ENCODE results near the gene VSTM5. TPM values are rescaled to one million over a fixed set of nuclear protein-coding genes. Genes with fewer than 3 reads are reported as not detected.
"Not testable (repeated sequence)": the region's sequence is repeated elsewhere in the genome, so short reads cannot be mapped to it uniquely, and the experiment has no call there.

VSTM5 gene
- total RNA-seq, 1 donor from 2014 or later, result not detected

DNA sequence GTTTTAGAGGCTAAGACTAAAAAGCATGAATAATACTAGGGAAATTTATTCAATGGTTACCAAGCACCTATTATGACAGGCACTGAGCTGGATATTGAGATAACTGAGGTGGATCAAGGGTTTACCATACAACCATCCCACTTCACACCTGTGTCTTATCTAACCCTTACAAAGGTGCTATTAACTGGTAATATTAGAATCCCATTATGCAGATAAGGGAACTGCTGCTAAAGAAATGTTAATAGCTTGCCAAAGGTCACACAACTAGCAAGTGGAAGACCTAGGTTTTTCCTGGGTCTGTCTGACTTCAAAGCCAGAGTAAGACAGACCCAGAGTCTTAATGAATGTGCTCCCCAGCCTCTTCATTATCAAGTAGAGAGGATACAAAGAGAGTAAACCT is 21.1 kb upstream of the VSTM5 start:
- DNase-seq, result no peak
- TF ChIP-seq, protein P1, sequence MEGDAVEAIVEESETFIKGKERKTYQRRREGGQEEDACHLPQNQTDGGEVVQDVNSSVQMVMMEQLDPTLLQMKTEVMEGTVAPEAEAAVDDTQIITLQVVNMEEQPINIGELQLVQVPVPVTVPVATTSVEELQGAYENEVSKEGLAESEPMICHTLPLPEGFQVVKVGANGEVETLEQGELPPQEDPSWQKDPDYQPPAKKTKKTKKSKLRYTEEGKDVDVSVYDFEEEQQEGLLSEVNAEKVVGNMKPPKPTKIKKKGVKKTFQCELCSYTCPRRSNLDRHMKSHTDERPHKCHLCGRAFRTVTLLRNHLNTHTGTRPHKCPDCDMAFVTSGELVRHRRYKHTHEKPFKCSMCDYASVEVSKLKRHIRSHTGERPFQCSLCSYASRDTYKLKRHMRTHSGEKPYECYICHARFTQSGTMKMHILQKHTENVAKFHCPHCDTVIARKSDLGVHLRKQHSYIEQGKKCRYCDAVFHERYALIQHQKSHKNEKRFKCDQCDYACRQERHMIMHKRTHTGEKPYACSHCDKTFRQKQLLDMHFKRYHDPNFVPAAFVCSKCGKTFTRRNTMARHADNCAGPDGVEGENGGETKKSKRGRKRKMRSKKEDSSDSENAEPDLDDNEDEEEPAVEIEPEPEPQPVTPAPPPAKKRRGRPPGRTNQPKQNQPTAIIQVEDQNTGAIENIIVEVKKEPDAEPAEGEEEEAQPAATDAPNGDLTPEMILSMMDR (IDR thresholded peaks at IDR 0.05), result no peak
- H3K9me3 ChIP-seq, result no peaks in the 10 kb centered on the region
- no peaks in the 10 kb centered on the region for H3K27me3 ChIP-seq
- no peak overlapping the region for H3K27ac ChIP-seq
- no peaks in the 10 kb centered on the region for H3K36me3 ChIP-seq
- H3K4me3 ChIP-seq, result no peak overlapping the region
- intact Hi-C loops (cut with DNase I), result no loop called here
- H3K4me1 ChIP-seq, result no peaks in the 10 kb centered on the region
- no peak for ATAC-seq

DNA sequence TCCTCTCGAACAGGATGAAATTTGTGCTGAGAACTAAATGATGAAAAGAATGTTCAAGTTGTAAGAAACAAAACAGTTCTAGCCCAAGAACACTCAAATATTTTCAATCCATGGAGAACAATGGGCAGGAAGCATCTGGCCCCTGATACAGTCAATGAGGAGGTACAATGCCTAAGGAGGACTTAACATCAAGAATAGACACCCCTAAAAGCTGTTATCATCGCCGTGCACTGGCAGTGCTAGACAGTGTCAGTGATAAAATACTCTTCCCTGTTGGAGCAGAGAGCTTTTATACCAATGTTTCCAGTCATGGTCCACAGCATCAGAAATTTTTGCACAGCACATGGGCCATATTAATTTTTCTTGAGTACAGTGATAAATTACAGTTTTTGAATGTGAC is 20.2 kb upstream of the VSTM5 start:
- Histone ChIP-seq H3K27me3 (no peaks in the 10 kb centered on the region), H3K27ac (no peak overlapping the region), H3K4me1 (no peaks in the 10 kb centered on the region), H3K4me3 (no peak overlapping the region), H3K9me3 (no peaks in the 10 kb centered on the region), H3K36me3 (no peaks in the 10 kb centered on the region)
- DNase-seq (no peak), ATAC-seq (no peak)
- TF ChIP-seq, protein P1 (IDR thresholded peaks at IDR 0.05), result no peak
- intact Hi-C loops (cut with DNase I), result no loop called here

DNA sequence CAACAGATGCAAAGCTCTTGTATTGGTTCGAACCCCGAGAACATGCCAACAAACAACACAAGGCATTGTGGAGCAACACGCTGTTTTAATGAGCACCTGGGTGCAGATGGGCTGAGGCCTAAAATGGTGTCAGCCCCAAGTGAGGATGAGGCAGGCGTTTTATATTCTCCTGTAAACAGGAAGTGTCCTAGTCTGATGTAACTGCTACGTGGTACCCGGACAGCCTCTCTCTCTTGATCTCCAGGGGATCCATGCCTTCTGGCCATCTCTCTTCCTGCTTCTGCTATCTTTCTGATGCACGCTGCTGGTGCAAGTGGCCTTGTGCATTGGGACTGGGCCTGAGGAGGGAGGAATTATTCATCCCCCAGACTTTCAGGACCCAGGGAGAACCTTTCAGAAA is 19.4 kb upstream of the VSTM5 start:
- DNase-seq, result no peak

DNA sequence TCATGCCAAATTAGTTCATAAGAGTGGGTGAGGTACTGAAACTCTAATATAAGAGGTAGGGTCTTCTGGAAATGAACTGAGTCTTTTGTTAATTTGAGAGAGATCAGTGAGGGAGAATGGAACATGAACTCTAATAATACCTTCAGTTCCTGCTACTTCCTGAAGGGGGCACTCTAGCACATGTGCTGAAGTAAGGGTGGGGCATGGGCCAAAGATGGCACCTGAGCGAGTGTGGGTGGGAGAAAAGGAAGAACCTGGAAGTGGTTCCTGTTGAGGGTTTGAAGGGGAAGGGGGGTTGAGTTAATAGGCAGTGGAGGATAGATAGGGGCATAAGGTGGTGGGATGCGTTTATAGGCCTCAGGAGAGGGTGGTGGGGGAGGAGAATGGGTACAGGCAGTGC is 18.0 kb upstream of the VSTM5 start:
- H3K27me3 ChIP-seq; H3K27ac ChIP-seq; H3K4me1 ChIP-seq; DNase-seq; H3K9me3 ChIP-seq; ATAC-seq; intact Hi-C loops (cut with DNase I); H3K4me3 ChIP-seq; H3K36me3 ChIP-seq: not testable (repeated sequence)

More for the DNA sequence above, 19.4 kb upstream of the VSTM5 start:
- TF ChIP-seq, protein P1 (IDR thresholded peaks at IDR 0.05), result no peak
- Histone ChIP-seq H3K4me1 (no peaks in the 10 kb centered on the region), H3K36me3 (no peaks in the 10 kb centered on the region), H3K27me3 (no peaks in the 10 kb centered on the region), H3K4me3 (no peak overlapping the region), H3K9me3 (no peaks in the 10 kb centered on the region), H3K27ac (no peak overlapping the region)
- no peak for ATAC-seq
- intact Hi-C loops (cut with DNase I), result no loop called here

DNA sequence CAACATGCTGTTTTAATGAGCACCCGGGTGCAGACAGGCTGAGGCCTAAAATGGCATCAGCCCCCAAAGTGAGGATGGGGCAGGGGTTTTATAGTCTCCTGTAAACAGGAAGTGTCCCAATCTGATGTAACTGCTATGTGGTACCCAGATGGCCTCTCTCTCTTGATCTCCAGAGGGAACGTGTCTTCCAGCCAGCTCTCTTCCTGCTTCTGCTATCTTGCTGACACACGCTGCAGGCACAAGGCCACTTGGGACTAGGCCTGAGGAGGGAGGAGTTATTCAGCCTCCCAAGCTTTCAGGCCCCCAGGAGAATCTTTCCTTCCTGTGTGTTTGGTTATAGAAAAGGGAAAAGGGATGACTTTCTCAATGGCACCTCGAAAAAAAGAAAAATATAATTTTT is 11.4 kb upstream of the VSTM5 start:
- Histone ChIP-seq H3K4me1 (no peaks in the 10 kb centered on the region), H3K27me3 (no peaks in the 10 kb centered on the region), H3K4me3 (no peak overlapping the region), H3K36me3 (no peaks in the 10 kb centered on the region), H3K9me3 (no peaks in the 10 kb centered on the region), H3K27ac (no peak overlapping the region)
- intact Hi-C loops (cut with DNase I), result no loop called here
- TF ChIP-seq, protein P1 (IDR thresholded peaks at IDR 0.05), result no peak
- ATAC-seq, result no peak
- no peak for DNase-seq

DNA sequence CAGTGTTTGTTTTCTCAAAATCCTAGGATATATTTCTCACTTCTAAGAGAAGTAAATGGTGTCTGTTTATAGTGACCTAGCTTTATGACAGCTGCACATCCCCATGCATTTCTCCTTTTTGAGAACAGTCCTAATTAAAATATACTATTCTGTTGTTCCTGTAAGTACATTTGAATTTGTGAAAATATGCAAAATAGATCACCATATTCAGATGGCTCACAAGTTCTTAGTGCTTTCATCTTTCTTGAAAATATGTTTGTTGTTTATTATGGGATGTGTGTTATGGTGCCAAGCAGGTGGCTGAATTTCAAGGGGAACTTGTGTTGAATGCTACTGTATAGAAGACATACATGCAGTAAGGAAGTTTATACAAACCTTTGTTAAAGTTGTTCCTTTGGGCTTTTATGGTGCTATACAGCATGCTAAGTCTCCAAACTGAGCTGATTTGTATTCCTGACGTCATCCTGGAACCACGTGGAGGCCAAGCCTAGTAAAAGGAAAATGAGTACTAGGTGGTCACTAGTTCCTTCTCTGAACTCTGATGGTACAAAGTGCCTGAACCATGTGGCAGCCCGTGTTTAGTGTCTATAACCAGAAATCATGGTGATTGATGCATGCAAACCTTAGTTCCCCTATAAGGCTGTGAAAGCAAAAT is 7.8 kb upstream of the VSTM5 start:
- TF ChIP-seq, protein P1 (IDR thresholded peaks at IDR 0.05), result no peak
- no peaks in the 10 kb centered on the region for H3K4me1 ChIP-seq
- DNase-seq (no peak), ATAC-seq (no peak)
- no peaks in the 10 kb centered on the region for H3K27me3 ChIP-seq
- intact Hi-C loops (cut with DNase I), result no loop called here
- H3K27ac ChIP-seq, result no peak overlapping the region
- no peak overlapping the region for H3K4me3 ChIP-seq
- H3K9me3 ChIP-seq, result no peaks in the 10 kb centered on the region
- no peaks in the 10 kb centered on the region for H3K36me3 ChIP-seq
